Measurements from ENCODE around the gene CDKAL1.

DNA sequence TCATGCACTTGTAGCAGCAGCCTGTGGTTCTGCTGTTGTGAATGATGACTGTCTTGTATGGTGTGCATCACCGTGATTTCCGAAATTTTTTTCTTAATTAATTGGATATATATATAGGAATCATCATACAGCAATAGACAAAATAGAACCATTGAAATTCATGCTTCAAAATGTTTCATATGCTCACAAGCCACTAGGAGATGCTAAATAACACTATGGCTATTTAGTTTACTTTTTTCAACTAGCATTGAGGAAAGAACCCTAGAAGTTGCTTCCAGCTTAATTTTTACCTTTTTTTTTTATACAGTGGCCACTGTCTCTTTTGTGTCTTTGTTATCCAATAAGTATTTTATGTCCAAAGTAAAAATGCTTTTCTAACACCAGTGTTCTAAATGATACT, 485.4 kb downstream of the CDKAL1 start:
- TF ChIP-seq GATA2 (IDR thresholded peaks at IDR 0.05; ENCODE audit: low read depth, low read length) (no peak), GATA3 (IDR thresholded peaks at IDR 0.05; ENCODE audit: low read depth, low read length) (no peak)

Measured in SH-SY5Y (cell line).